HAP-1 (cell line): ENCODE measurements around the gene CCDC183.
"Not testable (repeated sequence)": the region's sequence is repeated elsewhere in the genome, so short reads cannot be mapped to it uniquely, and the experiment has no call there.

ENCODE experiments used
- DNase-seq, 2 experiments: peaks; one replicate each; pipeline ENCODE4 v3.0.0-alpha.2; 2016 to 2020; ENCODE audit warnings: low spot score in 2 of 2
- H3K27me3 ChIP-seq: fragments of 250-450 bp; sonication (Bioruptor Pico); 2 replicates; pipeline ENCODE4 v1.5.1; 2020; ENCODE audit warnings: low read depth, mild to moderate bottlenecking, moderate library complexity
- H3K36me3 ChIP-seq: fragments of 250-450 bp; sonication (Bioruptor Pico); replicated peaks from 2 replicates; pipeline ENCODE4 v1.5.1; 2020; ENCODE audit warnings: mild to moderate bottlenecking
- H3K4me1 ChIP-seq: fragments of 250-450 bp; sonication (Bioruptor Pico); 2 replicates; pipeline ENCODE4 v1.5.1; 2020; ENCODE audit warnings: mild to moderate bottlenecking
- H3K4me3 ChIP-seq: fragments of 250-450 bp; sonication (Bioruptor Pico); 2 replicates; pipeline ENCODE4 v1.5.1; 2020; ENCODE audit warnings: mild to moderate bottlenecking, moderate library complexity
- H3K9me3 ChIP-seq: fragments of 250-450 bp; sonication (Bioruptor Pico); 2 replicates; pipeline ENCODE4 v1.5.1; 2020; ENCODE audit warnings: mild to moderate bottlenecking, moderate library complexity
- in situ Hi-C: fragments of 300-500 bp; cut with MboI; formaldehyde crosslinking; loops from 3 replicates; pipeline ENCODE4 v1.14.3; 2020; ENCODE audit warnings: low sequenced_read_pairs, inconsistent platforms, mixed read lengths

CCDC183 gene

GRCh38 chr9:136831002-136831719 is 35.0 kb downstream of the CCDC183 start:
- H3K4me1 ChIP-seq, result no peaks in the 10 kb centered on the region
- H3K4me3 ChIP-seq, result no peak overlapping the region
- no peak for DNase-seq
- in situ Hi-C loops, result no loop called here
- no peaks in the 10 kb centered on the region for H3K27me3 ChIP-seq
- H3K36me3 ChIP-seq, result peaks cover 68% of the 10 kb centered on the region
- H3K9me3 ChIP-seq, result no peaks in the 10 kb centered on the region

DNA sequence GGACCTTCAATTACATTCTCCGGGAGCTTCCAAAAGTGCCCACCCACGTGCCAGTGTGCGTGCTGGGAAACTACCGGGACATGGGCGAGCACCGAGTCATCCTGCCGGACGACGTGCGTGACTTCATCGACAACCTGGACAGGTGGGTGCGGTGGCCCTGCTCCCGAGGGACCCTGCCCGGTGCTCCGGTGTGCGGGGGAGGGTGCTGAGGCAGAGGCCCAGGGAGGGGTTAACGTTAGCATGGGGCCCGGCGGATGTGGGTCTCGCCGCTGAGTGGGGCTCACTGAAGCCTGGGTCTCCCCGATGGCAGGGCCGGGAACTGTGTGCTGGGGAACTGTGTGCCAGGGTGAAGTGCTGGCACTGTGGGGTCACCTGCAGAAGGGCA is 35.6 kb downstream of the CCDC183 start:
- no peak for DNase-seq
- in situ Hi-C loops, result no loop called here
- H3K4me3 ChIP-seq, result no peak overlapping the region
- H3K4me1 ChIP-seq, result no peaks in the 10 kb centered on the region
- no peaks in the 10 kb centered on the region for H3K27me3 ChIP-seq
- no peaks in the 10 kb centered on the region for H3K9me3 ChIP-seq
- peaks cover 70% of the 10 kb centered on the region for H3K36me3 ChIP-seq

- Histone ChIP-seq H3K4me1 (no peaks in the 10 kb centered on the region), H3K9me3 (no peaks in the 10 kb centered on the region), H3K27me3 (no peaks in the 10 kb centered on the region), H3K4me3 (no peak overlapping the region), H3K36me3 (peaks cover 67% of the 10 kb centered on the region)
- no peak for DNase-seq
- in situ Hi-C loops, result no loop called here
Observed at GRCh38 chr9:136832581-136832980, 36.4 kb downstream of the CCDC183 start.

- H3K27me3 ChIP-seq, DNase-seq, in situ Hi-C loops, H3K4me3 ChIP-seq, H3K9me3 ChIP-seq, H3K4me1 ChIP-seq: not testable (repeated sequence)
- peaks cover 57% of the 10 kb centered on the region for H3K36me3 ChIP-seq
Observed at GRCh38 chr9:136833381-136834048, 37.4 kb downstream of the CCDC183 start.

DNA sequence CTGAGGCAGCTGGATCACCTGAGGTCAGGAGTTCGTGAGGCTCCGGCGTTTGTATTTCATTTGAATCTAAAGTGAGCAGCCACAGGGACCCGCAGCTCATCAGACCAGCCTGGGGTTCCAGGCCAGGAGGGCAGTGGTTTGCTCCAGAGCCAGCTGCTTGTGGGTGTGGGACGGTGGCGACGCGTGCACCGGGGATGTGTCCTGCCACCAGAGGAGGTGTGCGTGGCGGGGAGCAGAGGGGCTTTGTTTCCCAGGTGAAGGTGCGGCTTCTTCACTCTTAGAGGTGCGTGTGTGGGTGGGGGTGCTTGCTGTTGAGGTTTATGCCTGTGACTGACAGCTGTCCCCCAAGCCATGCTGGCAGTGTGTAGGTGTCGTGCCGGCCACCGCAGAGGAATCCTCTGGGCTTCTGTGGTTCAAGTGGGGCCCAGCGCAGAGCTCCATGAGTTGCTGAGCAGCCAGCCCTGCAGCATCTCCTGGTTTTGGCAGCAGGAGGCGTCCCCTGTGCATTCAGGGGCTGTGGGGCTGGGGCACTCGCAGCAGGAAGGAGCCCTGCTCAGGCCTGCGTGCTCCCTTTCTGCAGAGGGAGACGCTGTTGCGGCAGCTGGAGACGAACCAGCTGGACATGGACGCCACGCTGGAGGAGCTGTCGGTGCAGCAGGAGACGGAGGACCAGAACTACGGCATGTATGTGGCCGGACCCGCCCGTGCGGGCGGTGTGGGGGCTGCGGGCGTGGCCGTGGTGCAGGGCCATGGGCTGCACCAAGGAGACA is 39.2 kb downstream of the CCDC183 start:
- no peaks in the 10 kb centered on the region for H3K9me3 ChIP-seq
- H3K4me3 ChIP-seq, result no peak overlapping the region
- no peak for DNase-seq
- H3K4me1 ChIP-seq, result no peaks in the 10 kb centered on the region
- H3K36me3 ChIP-seq, result peaks cover 50% of the 10 kb centered on the region
- in situ Hi-C loops, result no loop called here
- H3K27me3 ChIP-seq, result no peaks in the 10 kb centered on the region

DNA sequence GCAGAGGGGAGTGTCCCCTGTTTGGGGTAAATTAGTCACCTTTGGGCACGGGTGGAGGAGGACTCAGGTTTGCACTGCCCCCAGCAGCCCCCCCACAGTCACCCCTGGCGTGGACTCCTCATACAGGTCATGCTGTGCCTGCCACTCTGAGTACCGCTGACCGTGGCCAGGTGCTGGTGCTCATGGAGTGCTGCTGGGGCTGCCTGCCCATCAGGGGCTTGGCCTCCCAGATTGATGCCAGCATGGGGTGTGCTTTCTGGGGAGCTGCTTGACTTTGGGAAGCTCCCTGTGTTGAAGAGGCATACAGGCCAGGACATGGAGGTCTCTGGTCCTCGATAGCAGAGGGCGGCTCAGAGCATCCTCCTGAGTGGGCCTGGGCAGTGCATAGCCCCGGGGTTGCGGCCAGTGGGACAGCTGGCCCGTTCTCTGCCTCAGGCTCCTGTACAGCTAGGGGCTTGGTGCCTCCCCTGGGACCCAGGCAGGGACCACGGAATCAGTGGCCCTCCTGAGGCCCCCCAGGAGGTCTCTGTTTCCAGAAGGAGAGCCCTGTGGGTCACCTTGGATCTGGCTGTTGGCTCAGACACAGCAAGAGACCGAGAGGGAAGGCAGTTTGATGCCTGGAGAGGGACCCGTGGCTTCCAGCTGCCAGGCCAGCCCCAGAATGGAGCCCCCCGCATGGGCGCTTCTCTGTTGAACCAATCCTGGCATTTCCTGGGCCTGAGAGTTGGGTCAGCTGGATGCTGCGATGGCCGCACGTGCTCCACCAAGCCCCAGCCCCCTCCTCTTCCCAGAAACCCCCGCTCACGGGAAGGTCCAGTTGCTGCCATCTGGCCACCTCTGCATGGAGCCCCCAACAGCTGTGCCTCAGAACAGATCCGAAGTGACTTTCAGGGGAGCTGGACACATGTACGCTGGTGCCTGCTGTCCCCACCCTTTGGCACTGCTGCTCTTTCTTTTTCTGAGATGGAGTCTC is 40.1 kb downstream of the CCDC183 start:
- Histone ChIP-seq H3K27me3 (no peaks in the 10 kb centered on the region), H3K36me3 (peaks cover 42% of the 10 kb centered on the region), H3K9me3 (no peaks in the 10 kb centered on the region), H3K4me3 (no peak overlapping the region), H3K4me1 (no peaks in the 10 kb centered on the region)
- in situ Hi-C loops, result no loop called here
- peak in 1 of 2 experiments; percentile 14 for DNase-seq

DNA sequence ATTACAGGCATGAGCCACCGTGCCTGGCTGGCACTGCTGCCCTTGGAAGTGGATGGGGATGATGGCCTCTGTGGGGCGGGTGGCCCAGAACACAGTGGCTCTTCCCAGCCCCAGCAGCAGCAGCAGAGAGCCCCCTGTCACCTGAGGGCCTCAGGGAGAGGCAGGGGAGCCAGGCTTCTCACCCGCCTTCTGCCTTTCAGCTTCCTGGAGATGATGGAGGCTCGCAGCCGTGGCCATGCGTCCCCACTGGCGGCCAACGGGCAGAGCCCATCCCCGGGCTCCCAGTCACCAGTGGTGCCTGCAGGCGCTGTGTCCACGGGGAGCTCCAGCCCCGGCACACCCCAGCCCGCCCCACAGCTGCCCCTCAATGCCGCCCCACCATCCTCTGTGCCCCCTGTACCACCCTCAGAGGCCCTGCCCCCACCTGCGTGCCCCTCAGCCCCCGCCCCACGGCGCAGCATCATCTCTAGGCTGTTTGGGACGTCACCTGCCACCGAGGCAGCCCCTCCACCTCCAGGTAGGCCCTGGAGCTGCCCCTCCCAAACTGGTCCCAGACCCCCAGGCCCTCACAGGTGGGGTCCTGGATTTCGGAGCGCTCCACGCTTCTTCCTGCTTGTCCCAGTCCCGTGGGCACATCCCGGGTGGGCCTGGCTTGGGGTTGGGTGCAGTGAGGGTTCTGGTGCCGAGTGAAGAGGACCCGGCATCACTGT is 41.2 kb downstream of the CCDC183 start:
- Histone ChIP-seq H3K4me3 (no peak overlapping the region), H3K36me3 (peaks cover 31% of the 10 kb centered on the region), H3K9me3 (no peaks in the 10 kb centered on the region), H3K4me1 (peaks cover under 1% of the 10 kb centered on the region; the same call in 1 of the 2 replicates), H3K27me3 (no peaks in the 10 kb centered on the region)
- DNase-seq, result peak in 1 of 2 experiments; percentile 8
- in situ Hi-C loops, result no loop called here

DNA sequence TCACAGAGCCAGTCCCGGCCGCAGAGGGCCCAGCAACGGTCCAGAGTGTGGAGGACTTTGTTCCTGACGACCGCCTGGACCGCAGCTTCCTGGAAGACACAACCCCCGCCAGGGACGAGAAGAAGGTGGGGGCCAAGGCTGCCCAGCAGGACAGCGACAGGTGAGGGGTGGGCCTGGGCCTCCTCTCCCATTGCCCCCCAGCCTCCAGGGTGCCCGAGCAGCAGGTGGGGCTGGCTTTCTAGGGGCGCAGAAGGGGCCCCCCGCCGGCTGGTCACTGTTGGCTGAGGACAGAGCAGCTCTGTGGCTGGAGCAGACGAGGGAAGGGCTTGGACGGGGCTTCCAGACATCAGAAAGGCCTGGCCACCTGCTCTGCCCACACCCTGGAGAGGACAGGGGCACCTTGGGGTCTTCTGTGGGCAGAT is 41.7 kb downstream of the CCDC183 start:
- DNase-seq, H3K4me1 ChIP-seq, in situ Hi-C loops, H3K27me3 ChIP-seq, H3K4me3 ChIP-seq, H3K9me3 ChIP-seq: not testable (repeated sequence)
- H3K36me3 ChIP-seq, result peaks cover 29% of the 10 kb centered on the region

DNA sequence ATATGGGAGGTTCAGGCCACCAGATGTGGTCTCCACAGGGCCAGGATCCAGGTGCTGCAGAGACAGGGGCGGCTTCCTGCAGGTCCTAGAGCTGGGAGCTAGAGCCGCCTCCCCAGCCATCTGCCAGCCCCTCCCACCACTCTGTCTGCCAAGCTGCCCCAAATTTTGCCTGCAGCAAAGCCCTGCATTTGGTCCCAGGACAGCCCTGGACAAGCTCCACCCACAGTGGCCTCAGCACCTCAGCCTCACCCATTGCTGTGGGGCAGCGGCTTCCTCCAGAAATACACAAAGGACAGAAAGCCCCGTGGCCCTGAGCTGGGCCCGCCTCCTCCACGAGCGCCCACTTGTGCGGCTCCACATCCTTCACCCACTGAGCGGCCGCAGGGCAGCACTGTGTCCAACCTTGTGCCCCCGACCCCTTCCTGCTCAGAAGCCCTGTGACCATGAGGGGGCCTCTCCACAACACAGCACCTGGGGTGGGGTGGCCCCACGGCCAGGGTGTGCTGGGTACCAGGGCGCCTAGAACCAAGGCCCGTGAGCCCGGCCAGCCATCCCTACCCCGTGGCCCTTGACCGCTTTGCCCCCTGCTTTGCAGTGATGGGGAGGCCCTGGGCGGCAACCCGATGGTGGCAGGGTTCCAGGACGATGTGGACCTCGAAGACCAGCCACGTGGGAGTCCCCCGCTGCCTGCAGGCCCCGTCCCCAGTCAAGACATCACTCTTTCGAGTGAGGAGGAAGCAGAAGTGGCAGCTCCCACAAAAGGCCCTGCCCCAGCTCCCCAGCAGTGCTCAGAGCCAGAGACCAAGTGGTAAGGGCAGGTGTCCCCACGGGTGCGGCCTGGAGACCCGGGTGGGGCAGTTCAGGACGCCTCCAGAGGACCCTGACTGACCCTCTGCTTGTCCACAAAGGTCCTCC is 42.4 kb downstream of the CCDC183 start:
- Histone ChIP-seq H3K9me3 (no peaks in the 10 kb centered on the region), H3K4me3 (no peak overlapping the region), H3K36me3 (peaks cover 29% of the 10 kb centered on the region), H3K27me3 (no peaks in the 10 kb centered on the region), H3K4me1 (peaks cover 9% of the 10 kb centered on the region)
- in situ Hi-C loops, result no loop called here
- DNase-seq, result peak in 1 of 2 experiments; percentile 23

GRCh38 chr9:136839229-136840139 is 43.3 kb downstream of the CCDC183 start:
- in situ Hi-C loops, result no loop called here
- H3K36me3 ChIP-seq, result peaks cover 25% of the 10 kb centered on the region
- H3K27me3 ChIP-seq, result no peaks in the 10 kb centered on the region
- no peak overlapping the region for H3K4me3 ChIP-seq
- peaks cover 13% of the 10 kb centered on the region for H3K4me1 ChIP-seq
- no peaks in the 10 kb centered on the region for H3K9me3 ChIP-seq
- peak in 1 of 2 experiments; percentile 22 for DNase-seq

- in situ Hi-C loops, result no loop called here
- DNase-seq, result peak in 1 of 2 experiments; percentile 45
- Histone ChIP-seq H3K36me3 (peaks cover 25% of the 10 kb centered on the region), H3K9me3 (no peaks in the 10 kb centered on the region), H3K4me1 (peaks cover 13% of the 10 kb centered on the region), H3K27me3 (no peaks in the 10 kb centered on the region), H3K4me3 (no peak overlapping the region)
Observed at GRCh38 chr9:136840140-136840876, 44.2 kb downstream of the CCDC183 start.
